Astrocyte of the spinal cord (primary cell): Measurements from ENCODE around the gene CSNK1E.

Experiments used
- DNase-seq: peaks from one replicate; pipeline ENCODE4 v3.0.0; 2011; ENCODE audit warnings: low read depth, low spot score
- H3K4me3 ChIP-seq: 2 replicates; pipeline ENCODE4 v1.5.1; 2011; ENCODE audit warnings: low read depth, mild to moderate bottlenecking, low read length, moderate library complexity
- in situ Hi-C: cut with HindIII; loops from 2 replicates; pipeline ENCODE4 v1.10.0; 2017; ENCODE audit warnings: low sequenced_read_pairs
- TF ChIP-seq, protein P1 (sequence below): IDR thresholded peaks from 2 replicates; pipeline ENCODE4 v1.5.1; 2012; ENCODE audit warnings: low read depth, mild to moderate bottlenecking, low read length, inconsistent platforms

CSNK1E gene

DNA sequence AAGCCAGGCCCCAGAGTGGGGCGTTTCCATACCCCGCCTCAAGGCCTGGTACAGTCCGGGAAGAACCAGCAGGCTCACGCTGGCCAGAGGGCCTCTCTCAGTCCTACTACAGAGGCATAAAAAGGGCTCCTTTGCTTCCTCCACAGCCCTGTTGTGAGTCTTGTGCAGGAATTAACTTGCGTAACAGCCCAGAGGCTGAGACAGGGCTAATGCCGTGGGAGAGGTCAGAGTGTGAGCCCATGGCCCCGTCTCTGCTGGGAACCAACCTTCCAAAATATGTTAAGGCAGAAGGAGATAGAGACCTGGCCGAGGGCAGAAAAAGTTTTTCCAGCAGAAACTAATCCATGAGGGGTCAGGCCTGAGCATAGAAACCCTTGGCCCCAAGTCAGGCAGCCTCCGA is 24.5 kb downstream of the CSNK1E start:
- no peak for DNase-seq
- TF ChIP-seq, protein P1, sequence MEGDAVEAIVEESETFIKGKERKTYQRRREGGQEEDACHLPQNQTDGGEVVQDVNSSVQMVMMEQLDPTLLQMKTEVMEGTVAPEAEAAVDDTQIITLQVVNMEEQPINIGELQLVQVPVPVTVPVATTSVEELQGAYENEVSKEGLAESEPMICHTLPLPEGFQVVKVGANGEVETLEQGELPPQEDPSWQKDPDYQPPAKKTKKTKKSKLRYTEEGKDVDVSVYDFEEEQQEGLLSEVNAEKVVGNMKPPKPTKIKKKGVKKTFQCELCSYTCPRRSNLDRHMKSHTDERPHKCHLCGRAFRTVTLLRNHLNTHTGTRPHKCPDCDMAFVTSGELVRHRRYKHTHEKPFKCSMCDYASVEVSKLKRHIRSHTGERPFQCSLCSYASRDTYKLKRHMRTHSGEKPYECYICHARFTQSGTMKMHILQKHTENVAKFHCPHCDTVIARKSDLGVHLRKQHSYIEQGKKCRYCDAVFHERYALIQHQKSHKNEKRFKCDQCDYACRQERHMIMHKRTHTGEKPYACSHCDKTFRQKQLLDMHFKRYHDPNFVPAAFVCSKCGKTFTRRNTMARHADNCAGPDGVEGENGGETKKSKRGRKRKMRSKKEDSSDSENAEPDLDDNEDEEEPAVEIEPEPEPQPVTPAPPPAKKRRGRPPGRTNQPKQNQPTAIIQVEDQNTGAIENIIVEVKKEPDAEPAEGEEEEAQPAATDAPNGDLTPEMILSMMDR: no peak
- in situ Hi-C loops: no loop called here
- H3K4me3 ChIP-seq: no peak overlapping the region

DNA sequence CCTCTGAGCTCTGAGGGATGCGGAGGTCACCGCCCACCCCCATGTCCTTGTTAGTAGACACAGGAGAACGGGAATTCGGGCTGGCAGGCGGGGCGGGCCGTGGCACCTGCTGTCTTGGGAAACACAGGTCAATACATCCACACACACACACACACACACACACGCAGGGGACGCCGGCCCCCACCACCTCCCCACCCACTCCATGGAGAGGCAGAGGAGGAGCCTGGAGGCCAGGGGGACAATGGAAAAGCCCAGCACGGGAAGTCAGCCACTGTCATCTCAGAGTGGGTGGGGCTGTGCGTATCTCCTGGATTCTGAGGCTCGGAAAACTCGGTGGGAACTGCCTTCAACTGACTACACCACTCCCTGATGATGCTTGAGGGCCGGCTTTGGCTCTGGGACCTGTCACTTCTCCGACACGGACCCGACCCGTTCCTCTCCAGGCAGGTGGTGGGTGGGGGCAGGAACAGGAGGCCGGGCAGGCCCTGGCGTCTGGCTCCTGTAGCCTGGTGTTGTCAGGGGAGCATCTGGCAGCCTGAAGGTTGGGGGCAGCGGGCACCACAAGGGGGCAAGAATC is 25.9 kb downstream of the CSNK1E start:
- H3K4me3 ChIP-seq: no peak overlapping the region
- DNase-seq: no peak
- TF ChIP-seq, protein P1: peak; percentile 7
- in situ Hi-C loops: no loop called here

DNA sequence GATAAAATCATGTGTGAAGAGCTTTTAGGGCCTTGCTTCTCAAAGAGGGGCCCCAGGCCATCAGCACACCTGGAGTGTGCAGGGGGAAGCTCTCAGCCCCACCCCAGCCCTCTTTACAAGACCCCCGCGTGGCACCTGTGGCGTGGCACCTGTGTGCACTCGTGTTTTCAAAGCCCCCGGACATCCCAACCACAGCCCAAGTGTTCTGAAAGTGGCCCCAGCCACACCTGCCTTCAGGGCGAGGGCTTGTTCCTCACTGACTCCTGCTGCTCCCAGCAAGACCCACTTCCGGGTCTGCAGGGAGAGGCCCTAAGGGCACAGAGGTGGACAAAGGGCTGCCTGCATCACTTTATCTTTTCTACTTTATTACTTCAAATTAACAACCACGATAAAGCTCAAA is 26.9 kb downstream of the CSNK1E start:
- TF ChIP-seq, protein P1: no peak
- no peak for DNase-seq
- in situ Hi-C loops: no loop called here
- no peak overlapping the region for H3K4me3 ChIP-seq

DNA sequence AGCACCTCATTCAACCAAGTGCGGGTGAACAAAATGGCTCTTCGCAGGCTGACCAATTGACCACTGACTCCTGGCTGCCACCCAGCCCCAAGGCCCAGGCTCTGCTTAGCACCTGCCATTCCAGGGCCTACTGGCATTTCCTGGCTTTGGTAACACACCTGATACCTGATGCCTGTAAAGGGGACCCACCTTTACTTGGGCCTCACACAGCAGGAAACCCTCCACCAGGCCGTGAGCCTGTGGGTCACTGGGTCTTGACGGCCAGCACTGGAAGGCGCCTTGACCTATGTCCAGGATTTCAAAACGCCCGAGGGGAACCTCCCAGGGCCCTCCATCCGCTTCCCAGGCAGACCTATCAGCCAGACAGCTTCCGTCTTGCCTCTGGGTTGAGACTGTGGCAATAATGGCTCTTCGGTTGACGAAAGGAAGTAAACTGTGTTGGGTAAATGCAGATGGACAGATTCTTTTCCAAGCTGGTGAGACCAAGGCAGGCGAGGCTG is 27.6 kb downstream of the CSNK1E start:
- TF ChIP-seq, protein P1: no peak
- H3K4me3 ChIP-seq: no peak overlapping the region
- in situ Hi-C loops: no loop called here

DNA sequence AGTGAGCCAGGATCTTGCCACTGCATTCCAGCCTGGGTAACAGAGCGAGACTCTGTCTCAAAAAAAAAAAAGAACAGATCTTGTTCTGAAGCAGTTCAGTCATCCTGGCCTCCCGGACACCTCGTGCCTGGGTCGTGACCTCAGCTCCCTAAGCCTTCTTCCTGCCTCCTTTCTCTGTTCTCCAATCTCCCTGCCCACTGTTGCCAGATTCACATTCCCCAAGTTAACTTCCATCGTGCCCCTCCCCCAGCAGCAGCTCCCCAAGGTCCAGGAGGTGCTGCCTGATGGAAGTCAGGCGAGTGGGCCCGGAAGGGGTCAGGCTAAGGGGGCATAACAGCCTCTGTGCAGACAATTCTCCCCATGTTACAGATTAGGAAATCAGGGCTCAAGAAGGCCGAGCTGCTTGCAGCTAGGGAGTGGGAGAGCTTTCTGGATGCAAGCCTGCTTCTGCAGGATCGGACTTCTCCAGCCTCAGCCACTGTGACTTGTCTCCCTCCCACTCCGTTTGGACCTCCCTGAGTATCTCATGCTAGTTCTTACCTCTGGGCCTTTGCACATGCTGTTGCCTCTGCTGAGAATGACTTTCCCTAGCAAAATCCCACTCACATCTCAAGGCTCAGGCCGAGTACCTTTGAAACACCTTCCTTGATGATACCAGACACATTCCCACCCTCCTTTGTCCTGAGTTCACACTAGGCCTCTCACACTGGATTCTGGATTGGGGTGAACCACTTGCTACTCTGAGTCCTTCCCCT is 30.1 kb downstream of the CSNK1E start:
- TF ChIP-seq, protein P1: no peak
- no peak for DNase-seq
- in situ Hi-C loops: no loop called here
- no peak overlapping the region for H3K4me3 ChIP-seq

More for the DNA sequence above, 27.6 kb downstream of the CSNK1E start:
- DNase-seq: no peak

DNA sequence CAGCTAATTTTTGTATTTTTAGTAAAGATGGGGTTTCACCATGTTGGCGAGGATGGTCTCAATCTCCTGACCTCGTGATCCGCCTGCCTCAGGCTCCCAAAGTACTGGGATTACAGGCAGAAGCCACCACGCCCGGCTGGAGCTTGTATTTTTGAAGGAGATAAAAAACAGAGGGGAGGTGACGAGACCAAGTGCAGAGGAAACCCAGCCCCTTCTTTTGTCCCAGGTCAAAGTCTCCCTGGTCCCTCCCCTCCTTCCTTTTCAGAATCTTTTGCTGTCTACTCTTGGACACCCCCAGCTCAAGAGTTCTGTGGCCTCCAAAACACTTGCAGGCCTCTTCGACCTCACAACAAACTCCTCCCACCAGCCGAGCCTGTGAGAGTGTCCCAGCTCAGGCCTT is 32.2 kb downstream of the CSNK1E start:
- no peak for DNase-seq
- TF ChIP-seq, protein P1: no peak
- in situ Hi-C loops: no loop called here
- H3K4me3 ChIP-seq: no peak overlapping the region
